Heart left ventricle (tissue), 16 donors: ENCODE data around the gene HSPA9. TPM values are rescaled to one million over a fixed set of nuclear protein-coding genes. Genes with fewer than 3 reads are reported as not detected.
A peak's percentile ranks its signal among the peaks of the same experiment; 100 is the strongest.
"Not testable (repeated sequence)": the region's sequence is repeated elsewhere in the genome, so short reads cannot be mapped to it uniquely, and the experiment has no call there.

Experiments
- ATAC-seq, 4 donors: fragments of 200-7000 bp; cut with Tn5 transposase; one replicate each; pipeline ENCODE4 v1.9.1; 2020 to 2022; ENCODE audit warnings: moderate library complexity in 4 of 4, mild to moderate bottlenecking in 3 of 4, moderate number of reproducible peaks in 1 of 4
- DNase-seq, 5 donors: peaks; one replicate each; pipeline ENCODE4 v3.0.0-alpha.2; 2020
- H3K27ac ChIP-seq, 12 donors: fragments of 200-600 bp; sonication (generic) in 4 of 12; one replicate each; pipeline versions ENCODE4 v1.5.0 to v1.8.0; 2016 to 2022; ENCODE audit warnings: mild to moderate bottlenecking in 2 of 12
- H3K27me3 ChIP-seq, 9 donors: fragments of 200-600 bp; sonication (generic) in 2 of 9; one replicate each; pipeline versions ENCODE4 v1.5.1 to v1.8.0; 2016 to 2022; ENCODE audit warnings: mild to moderate bottlenecking in 3 of 9
- H3K36me3 ChIP-seq, 9 donors: fragments of 200-600 bp; sonication (generic) in 2 of 9; one replicate each; pipeline versions ENCODE4 v1.5.0 to v1.8.0; 2018 to 2022; ENCODE audit warnings: mild to moderate bottlenecking in 2 of 9
- H3K4me1 ChIP-seq, 12 donors: fragments of 200-600 bp; sonication (generic) in 4 of 12; one replicate each; pipeline versions ENCODE4 v1.5.0 to v1.8.0; 2016 to 2022; ENCODE audit warnings: mild to moderate bottlenecking in 3 of 12
- H3K4me3 ChIP-seq, 12 donors: fragments of 200-600 bp; sonication (generic) in 4 of 12; one replicate each; pipeline versions ENCODE4 v1.5.0 to v1.8.0; 2017 to 2022; ENCODE audit warnings: mild to moderate bottlenecking in 9 of 12, moderate library complexity in 4 of 12
- H3K9me3 ChIP-seq, 12 donors: fragments of 200-600 bp; sonication (generic) in 4 of 12; one replicate each; pipeline versions ENCODE4 v1.5.0 to v1.8.0; 2016 to 2022; ENCODE audit warnings: mild to moderate bottlenecking in 1 of 12
- CTCF ChIP-seq, 12 donors: fragments of 200-600 bp; sonication (generic) in 4 of 12; IDR thresholded peaks; one replicate each; pipeline versions ENCODE4 v1.5.0 to v1.8.0; 2018 to 2022; ENCODE audit warnings: antibody characterized with exemption in 12 of 12, mild to moderate bottlenecking in 5 of 12
- POLR2A ChIP-seq, 2 donors: fragments of 450-650 bp; IDR thresholded peaks; one replicate each; pipeline ENCODE4 v1.6.1; 2017; ENCODE audit warnings: antibody characterized with exemption in 2 of 2, mild to moderate bottlenecking in 2 of 2, moderate library complexity in 2 of 2
- WGBS, 4 donors: extraction: QIAGEN DNeasy Blood & Tissue Kit in 2 of 4; methylation state at CpG; one replicate each; pipeline versions ENCODE4 v1.1.5 to v1.1.7; 2013 to 2018; 5-methylcytosine and 5-hydroxymethylcytosine counted together
- intact Hi-C, 10 donors: fragments of 100-400 bp; cut with DNase I; formaldehyde crosslinking; loops; one replicate each; pipeline versions ENCODE4 v1.11.1 to v1.14.2; 2022
- polyA plus RNA-seq, 2 donors: library from polyadenylated mRNA; stranded (reverse); fragments of 200-250 nt; gene quantifications; one replicate each; pipeline ENCODE4 v1.2.3, GENCODE V29; 2013
- total RNA-seq, 9 donors: library from RNA; depleted of rRNA in 2 of 9; stranded (reverse); fragments of >200 nt in 2 of 9; fragmentation: NEBNext Ultra II Directional in 3 of 9; extraction: Animal tissue kit (Norgen Biotek cat#: 25700) in 3 of 9; gene quantifications; one replicate each; pipeline versions ENCODE4 v1.1.0 to v1.2.4, GENCODE V29; 2016 to 2023
- donor health status: ischemic (EF 13 %, LVEDD 7.1; RV severe dilation, severe dysfunction).
- donor health status: healthy with polysubstance abuse.
- donor health status: DM: no; HTN: yes; CAD: no.
- donor health status: DM: no; HTN: no; CAD: no.
- donor health status: ischemic (EF 25% LVEDD 6.9; RV normal size, moderate dysfunction).
- donor health status: ischemic (EF 25% LVEDD 5.7; RV mildly dilated, moderate dysfunction).
- donor health status: healthy.
- donor health status: DM: yes; HTN: yes; CAD: no.
- donor health status: ischemic (EF 35%, LVEDD 5.7; RV mildly dilated, moderate dysfunction).
- donor health status: nonischemic (EF 11% LVEDD 7.7; RV severe dilation, severe dysfunction).
- donor health status: DM: yes; HTN: yes; CAD: no.
- donor health status: PGD.
- donor health status: ischemic (EF 29% LVEDD 5.4; RV normal size, mild dysfunction).
- donor health status: nonischemic (EF 23%, LVEDD 6.1; RV moderate dilation, normal function).

HSPA9 gene
- total and polyA plus RNA-seq, 11 donors = 115 to 481 (median 313) TPM

- no peak overlapping the region for H3K4me3 ChIP-seq
- 44 to 62% (median 52%) methylated on average over 3 of the region's 3 CpGs for WGBS, 4 donors
- intact Hi-C loops = loop anchor here in 1 of 10 donors (10.0 kb wide), 1 partner anchor 284 kb away; no protein-coding TSS in a partner anchor
- H3K27ac ChIP-seq = no peak overlapping the region
- TF ChIP-seq CTCF (IDR thresholded peaks at IDR 0.05) (no peak), POLR2A (IDR thresholded peaks at IDR 0.05) (no peak)
- no peak for DNase-seq
- peak in 1 of 4 donors; percentile 23 for ATAC-seq
- peaks cover 0 to 24% (median 8%) of the 10 kb centered on the region in 12 donors for H3K4me1 ChIP-seq
- peaks cover 0 to 85% (median 78%) of the 10 kb centered on the region in 9 donors for H3K36me3 ChIP-seq
- H3K27me3 ChIP-seq = no peaks in the 10 kb centered on the region
- no peaks in the 10 kb centered on the region for H3K9me3 ChIP-seq
Measured at GRCh38 chr5:138508958-138509357, 66.2 kb downstream of the HSPA9 start.

GRCh38 chr5:138507485-138507884, 67.7 kb downstream of the HSPA9 start:
- peaks cover 0 to 31% (median 8%) of the 10 kb centered on the region in 12 donors for H3K4me1 ChIP-seq
- 91 to 95% (median 94%) methylated on average over 8 of the region's 8 CpGs for WGBS, 4 donors
- not testable (repeated sequence) for H3K27me3 ChIP-seq, H3K27ac ChIP-seq, DNase-seq, H3K4me3 ChIP-seq, H3K9me3 ChIP-seq, ATAC-seq
- intact Hi-C loops = loop anchor here in 1 of 10 donors (10.0 kb wide), 1 partner anchor 283 kb away; no protein-coding TSS in a partner anchor
- peaks cover 0 to 70% (median 63%) of the 10 kb centered on the region in 9 donors for H3K36me3 ChIP-seq

- H3K9me3 ChIP-seq = no peaks in the 10 kb centered on the region
- peak in 2 of 4 donors; percentile 28 to 43 for ATAC-seq
- TF ChIP-seq POLR2A (IDR thresholded peaks at IDR 0.05) (no peak), CTCF (IDR thresholded peaks at IDR 0.05) (no peak)
- DNase-seq = no peak
- WGBS, 4 donors = 70 to 82% (median 78%) methylated on average over 10 of the region's 10 CpGs
- peaks cover 0 to 62% (median 55%) of the 10 kb centered on the region in 9 donors for H3K36me3 ChIP-seq
- no peak overlapping the region for H3K4me3 ChIP-seq
- peaks cover 0 to 31% (median 8%) of the 10 kb centered on the region in 12 donors for H3K4me1 ChIP-seq
- no peaks in the 10 kb centered on the region for H3K27me3 ChIP-seq
- H3K27ac ChIP-seq = no peak overlapping the region
- intact Hi-C loops = loop anchor here in 1 of 10 donors (10.0 kb wide), 1 partner anchor 282 kb away; no protein-coding TSS in a partner anchor
Measured at GRCh38 chr5:138506370-138507306, 68.6 kb downstream of the HSPA9 start.

- intact Hi-C loops = loop anchor here in 4 of 10 donors (1.0 to 10.0 kb wide), 5 partner anchors 37 to 280 kb away; partner anchors contain the start of gene EGR1 (in 1 of the 4)
Measured at GRCh38 chr5:138504799-138505198, 70.4 kb downstream of the HSPA9 start.

More at GRCh38 chr5:138504799-138505198, 70.4 kb downstream of the HSPA9 start:
- no peaks in the 10 kb centered on the region for H3K9me3 ChIP-seq
- no peak overlapping the region for H3K4me3 ChIP-seq
- TF ChIP-seq POLR2A (IDR thresholded peaks at IDR 0.05) (no peak), CTCF (IDR thresholded peaks at IDR 0.05) (no peak)
- H3K36me3 ChIP-seq = peaks cover 0 to 43% (median 38%) of the 10 kb centered on the region in 9 donors
- no peaks in the 10 kb centered on the region for H3K27me3 ChIP-seq
- ATAC-seq = peak; percentile 69 to 86 (median 80)
- peak overlapping the region in 6 of 12 donors; percentile 28 to 53 (median 45) for H3K27ac ChIP-seq
- WGBS, 4 donors = 21 to 34% (median 27%) methylated on average over 4 of the region's 4 CpGs
- DNase-seq = peak in 4 of 5 donors; percentile 45 to 63 (median 60)
- peaks cover 0 to 31% (median 8%) of the 10 kb centered on the region in 12 donors for H3K4me1 ChIP-seq

Other genes with a start within 250 kb of the HSPA9 start
- gene CDC25C, start 243.6 kb downstream of the HSPA9 start, total RNA-seq = 1 to 10 TPM in 1 of 9 donors, under 1 TPM in 3, not detected in 5; 0.19 to 2.5 (median 0.58) TPM
- gene CDC25C, start 243.6 kb downstream of the HSPA9 start, polyA plus RNA-seq = under 1 TPM in 1 of 2 donors, not detected in 1; 0.08 TPM
- 10 to 100 TPM; 21.5 to 41.0 (median 26.2) TPM for gene FAM53C, start 237.1 kb downstream of the HSPA9 start, total RNA-seq
- 10 to 100 TPM; 15.0 to 18.3 TPM for gene FAM53C, start 237.1 kb downstream of the HSPA9 start, polyA plus RNA-seq
- gene KDM3B, start 222.7 kb downstream of the HSPA9 start, total RNA-seq = 10 to 100 TPM; 31.9 to 65.1 (median 52.6) TPM
- 10 to 100 TPM; 17.0 to 18.2 TPM for gene KDM3B, start 222.7 kb downstream of the HSPA9 start, polyA plus RNA-seq
- gene REEP2, start 136.3 kb downstream of the HSPA9 start, total RNA-seq = 10 to 100 TPM in 3 of 9 donors, 1 to 10 TPM in 6; 1.6 to 11.2 (median 6.2) TPM
- 1 to 10 TPM; 2.8 to 3.9 TPM for gene REEP2, start 136.3 kb downstream of the HSPA9 start, polyA plus RNA-seq
- 100 to 1,000 TPM in 1 of 9 donors, 10 to 100 TPM in 4, 1 to 10 TPM in 4; 4.0 to 133 (median 15.3) TPM for gene EGR1, start 109.9 kb downstream of the HSPA9 start, total RNA-seq
- 10 to 100 TPM; 13.9 to 16.2 TPM for gene EGR1, start 109.9 kb downstream of the HSPA9 start, polyA plus RNA-seq
- 100 to 1,000 TPM in 1 of 9 donors, 10 to 100 TPM in 8; 52.4 to 116 (median 81.8) TPM for gene ETF1, start 32.2 kb downstream of the HSPA9 start, total RNA-seq
- 100 to 1,000 TPM in 1 of 2 donors, 10 to 100 TPM in 1; 19.0 to 104 TPM for gene ETF1, start 32.2 kb downstream of the HSPA9 start, polyA plus RNA-seq
- 100 to 1,000 TPM; 331 to 460 (median 410) TPM for gene CTNNA1, start 178.0 kb upstream of the HSPA9 start, total RNA-seq
- gene CTNNA1, start 178.0 kb upstream of the HSPA9 start, polyA plus RNA-seq = 100 to 1,000 TPM; 140 to 282 TPM